NCI-H2171 treated with DMSO at 0.1 percent for 48 hours (cell line): ENCODE data around the gene SBSN.

Experiments used
- DNase-seq: peaks from one replicate; lab custom pipeline; 2025; lab: John Stamatoyannopoulos, UW

Gene SBSN

DNA sequence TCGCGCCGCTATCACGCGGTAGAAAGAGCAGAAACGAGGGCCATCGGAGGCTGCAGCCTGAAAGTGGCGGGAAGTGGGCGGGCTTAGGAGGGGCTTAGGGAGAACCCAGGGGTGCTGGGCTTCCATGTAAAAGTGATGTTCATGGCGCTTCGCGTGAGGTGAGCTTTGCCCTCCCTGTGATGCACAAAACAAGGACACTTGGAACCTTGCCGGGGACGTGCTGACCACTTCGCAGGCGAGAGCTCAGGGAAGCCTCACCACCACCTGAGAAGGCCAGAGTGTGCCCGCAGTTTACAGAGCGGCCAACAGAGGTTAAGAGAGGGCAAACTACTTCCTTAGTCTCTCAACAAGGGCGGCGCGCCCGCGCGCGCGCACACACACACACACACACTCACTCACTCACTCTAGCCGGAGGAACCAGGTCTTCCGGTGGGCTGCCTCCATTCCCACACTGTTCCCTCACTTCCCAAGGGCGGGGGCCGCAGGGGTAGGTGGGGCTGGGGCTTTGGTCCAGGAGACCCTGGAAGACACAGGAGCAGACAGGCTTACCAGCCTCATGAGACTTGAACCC is 5.8 kb upstream of the SBSN start:
- DNase-seq = no peak

DNA sequence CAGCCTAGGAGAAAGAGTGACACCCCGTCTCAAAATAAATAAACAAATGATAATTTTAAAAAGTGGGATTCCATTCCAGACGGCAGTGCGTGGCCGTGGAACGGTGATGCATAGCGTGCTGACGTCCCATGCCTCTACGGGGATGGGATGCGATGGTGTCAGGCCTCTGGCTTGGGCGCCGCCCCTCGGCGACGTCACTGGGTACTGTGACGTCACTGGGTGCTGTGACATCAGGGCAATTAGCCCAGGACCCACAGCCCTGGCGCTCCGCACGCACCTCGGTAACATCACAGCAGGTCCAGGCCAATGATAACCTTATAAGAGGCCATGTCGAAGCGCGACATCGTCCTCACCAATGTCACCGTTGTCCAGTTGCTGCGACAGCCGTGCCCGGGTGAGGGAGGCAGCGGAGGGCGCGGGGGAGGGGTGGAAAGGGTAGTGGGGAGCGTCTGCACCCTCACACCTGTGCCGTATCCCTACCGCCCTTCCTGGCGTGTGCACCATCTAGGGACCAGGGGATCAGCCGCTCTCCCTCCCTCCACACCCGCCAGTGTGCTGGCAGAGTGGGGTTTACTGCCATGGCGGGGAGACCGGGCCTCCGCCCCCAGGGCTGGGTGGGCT is 5.2 kb upstream of the SBSN start, which contains the start of gene GAPDHS:
Gene GAPDHS (plus strand): TSS at position 256 of the 621 bp plus-strand sequence. CDS start 72 bp downstream, at position 328.
- no peak for DNase-seq

DNA sequence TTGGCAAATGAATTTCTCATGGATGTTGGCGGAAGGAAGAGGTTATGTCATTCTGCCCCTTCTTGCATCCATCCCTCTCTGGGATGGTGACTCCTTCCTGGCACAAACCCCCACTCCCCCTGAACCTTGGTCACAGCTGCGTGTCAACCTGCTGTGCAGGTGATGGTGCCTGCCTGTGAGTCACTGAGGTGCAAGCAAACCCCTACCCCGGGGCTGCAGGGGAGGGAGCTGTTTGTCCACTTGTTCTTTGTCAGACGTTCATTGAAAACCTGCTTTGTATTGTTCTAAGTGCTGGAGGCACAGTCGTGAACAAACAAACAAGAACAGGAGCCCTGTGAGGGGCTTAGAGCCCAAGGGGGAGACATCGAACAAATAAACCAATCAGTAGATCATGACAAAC is 3.2 kb upstream of the SBSN start:
- no peak for DNase-seq

DNA sequence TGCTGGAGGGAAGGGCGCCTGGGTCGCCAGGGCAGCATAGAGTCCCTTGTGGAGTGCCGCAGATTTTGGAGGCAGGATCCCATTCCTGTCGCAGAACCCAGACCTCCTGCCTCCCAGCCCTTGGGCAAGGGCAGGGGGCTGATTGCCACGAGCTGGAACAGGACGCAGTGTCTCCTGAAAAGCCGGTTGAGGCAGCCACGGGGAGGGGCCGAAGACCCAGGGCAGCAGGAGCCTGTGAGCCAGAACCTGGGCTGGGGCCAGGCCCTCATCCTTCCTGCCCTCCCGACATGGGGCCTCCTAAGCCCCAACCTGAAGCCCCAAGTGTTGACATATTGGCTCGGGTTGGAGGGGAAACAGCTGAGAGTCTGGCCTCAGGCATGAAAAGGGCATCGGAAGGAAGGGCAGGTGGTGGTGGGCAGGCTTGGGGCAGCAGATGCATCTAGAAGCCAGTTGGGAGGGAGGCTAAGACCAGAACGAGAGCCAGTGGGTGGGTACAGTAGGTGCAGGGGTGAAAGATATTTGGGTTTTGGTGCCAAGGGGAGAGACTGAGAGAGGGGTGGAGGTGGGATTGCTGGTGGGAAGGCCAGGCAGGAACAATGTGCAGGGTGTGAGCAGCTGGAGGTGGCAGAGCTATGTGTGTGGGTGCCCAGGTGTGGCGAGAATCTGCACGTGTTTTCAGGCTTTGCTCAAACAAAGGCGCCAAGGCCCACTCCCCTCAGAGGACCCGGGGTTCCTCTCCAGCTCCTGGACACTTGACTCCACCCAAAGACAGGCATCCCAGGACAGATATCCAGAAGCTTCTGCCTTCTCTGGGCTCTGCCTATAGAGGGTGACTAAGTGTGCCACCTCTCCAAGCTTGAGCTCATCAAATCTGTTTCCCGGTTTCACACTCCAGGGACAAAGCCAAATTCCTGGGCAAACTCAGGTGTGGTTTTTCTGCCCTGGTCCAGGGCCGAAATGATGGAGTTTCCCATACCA is 1.4 kb upstream of the SBSN start:
- no peak for DNase-seq

DNA sequence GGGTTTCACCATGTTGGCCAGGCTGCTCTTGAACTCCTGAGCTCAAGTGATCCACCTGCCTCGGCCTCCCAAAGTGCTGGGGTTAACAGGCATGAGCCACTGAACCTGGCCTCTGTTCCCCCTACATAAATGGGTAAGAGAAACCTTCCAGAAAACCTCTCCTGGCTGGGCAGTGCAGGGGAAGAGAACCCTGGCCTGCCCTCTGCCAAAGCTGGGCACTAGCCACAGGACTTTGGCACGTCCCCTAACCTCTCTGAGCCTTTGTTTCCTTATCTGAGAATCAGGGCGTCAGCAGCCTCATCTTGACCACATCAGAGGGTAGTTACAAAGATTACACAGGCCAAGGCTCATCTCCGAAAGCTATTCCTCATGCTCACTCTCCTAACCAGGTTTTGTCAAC is 2.2 kb downstream of the SBSN start:
- DNase-seq = no peak

DNA sequence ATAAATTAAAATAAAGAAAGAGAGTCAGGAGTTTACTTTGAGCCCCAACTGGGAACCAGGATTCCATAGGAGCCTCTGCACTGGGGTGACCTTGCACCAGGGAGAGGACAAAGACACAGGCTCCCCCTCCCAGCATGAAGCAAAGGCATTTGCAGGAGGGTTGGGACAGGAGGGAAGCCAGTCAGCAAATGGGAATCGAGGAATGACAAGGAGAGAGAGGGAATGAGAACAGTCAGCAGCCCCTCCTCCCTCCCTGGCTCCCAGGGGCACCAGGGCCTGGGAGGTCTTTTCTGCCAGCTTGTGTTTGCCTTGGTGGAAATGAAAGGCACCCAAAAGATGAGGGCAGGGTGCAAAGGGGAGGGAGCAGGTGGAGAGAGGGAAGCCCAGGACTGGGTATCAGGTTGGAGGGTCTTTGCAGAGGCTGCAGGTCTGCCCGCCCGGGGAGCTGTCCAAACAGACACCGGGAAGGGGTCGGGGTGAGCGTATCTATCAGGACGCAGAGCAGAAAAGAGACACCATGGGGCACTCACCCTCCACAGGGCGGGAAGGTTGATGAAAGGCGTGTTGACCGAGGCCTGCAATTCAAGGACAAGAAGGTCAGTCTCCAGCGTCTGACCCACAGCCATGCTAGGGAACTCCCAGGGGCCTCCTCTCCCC is 3.8 kb downstream of the SBSN start:
- DNase-seq = no peak

DNA sequence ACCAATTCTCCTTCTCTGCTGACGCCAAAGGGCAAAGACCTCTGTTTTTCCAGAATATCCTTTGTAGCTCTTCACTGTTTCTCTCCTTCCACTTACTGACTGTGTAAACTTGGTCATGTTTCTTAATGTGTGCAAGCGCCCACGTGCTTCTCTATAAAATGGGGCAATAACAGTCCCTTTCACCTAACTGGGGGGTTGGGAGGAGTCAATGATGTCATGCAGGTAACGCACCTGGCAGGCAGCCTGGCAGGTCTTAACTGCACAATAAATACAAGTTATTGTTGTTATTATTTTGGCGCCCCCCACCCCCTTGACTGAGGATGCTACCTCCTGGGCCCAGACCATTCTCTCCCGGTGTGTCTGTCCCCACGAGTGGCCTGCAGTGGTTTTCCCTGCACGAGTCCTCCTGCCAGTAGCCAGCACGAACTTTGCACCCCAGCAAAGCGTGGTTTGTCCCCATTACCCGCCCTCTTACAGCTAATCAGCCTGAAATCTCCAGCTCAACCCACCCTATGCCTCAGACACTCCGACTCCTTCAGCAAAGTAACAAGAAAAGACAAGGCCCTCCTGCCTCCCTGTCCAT is 5.3 kb downstream of the SBSN start:
- no peak for DNase-seq

DNA sequence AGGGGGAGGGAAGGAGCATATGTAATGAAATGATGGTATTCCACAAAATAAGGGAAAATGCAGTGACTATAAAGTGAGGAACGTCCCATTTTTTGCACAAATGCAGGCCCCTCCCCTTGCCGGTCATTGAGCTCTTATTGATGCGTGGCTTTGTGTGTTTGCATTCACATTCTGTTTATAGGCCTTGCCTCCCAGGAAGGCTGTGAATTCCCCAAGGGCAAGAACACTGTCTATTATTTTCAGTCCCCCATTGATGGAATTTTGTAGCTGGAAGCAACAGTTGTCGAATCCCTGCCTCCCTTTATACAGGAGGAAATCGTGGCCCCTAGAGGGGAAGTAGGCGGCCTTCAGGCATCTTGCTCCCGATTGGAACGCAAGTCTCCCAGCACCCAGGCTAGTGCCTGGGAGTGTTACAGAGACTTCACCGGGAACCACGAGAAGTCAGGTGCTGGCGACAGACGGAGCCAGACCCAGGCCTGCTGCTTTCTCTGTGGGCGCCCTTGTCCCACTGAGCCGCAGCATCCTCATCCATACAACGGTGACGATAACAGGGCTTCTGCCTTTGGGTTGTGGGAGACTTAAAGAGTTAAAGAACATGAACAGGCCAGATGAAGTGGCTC is 6.9 kb downstream of the SBSN start:
- no peak for DNase-seq

DNA sequence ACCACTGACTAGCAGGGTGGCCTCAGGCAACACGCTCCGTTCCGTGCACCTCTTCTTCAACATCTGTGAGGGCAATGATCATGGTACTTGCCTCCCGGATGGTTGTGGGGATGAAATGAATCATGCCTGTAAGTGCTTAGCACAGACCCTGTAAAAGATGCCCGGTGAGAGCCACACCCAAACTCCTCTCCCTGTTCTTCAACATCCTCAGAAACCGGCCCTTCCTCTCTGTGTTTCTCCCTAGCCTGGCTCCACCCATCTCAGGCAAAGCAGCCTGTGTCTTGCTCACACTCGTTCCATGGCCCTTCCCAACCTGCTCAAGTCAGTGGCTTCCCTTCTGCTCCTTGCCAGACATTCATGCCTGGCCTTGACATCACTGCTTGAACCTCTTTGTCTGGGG is 8.8 kb downstream of the SBSN start:
- no peak for DNase-seq

DNA sequence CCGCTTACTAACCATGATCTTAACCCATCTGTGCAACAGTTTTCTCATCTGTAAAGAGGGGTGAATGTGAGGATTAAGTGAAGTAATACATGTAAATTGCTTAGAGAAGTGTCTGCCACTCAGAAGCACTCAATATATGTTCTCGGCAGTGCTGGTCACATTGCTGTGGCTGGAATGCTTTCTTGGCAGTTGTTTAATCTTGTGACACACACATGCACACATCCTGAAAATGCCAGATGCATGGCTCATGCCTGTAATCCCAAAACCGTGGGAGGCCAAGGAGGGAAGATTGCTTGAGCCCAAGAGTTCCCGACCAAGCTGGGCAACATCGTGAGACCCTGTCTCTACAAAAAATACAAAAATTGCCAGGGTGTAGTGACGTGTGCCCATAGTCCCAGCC is 9.8 kb downstream of the SBSN start:
- DNase-seq = no peak

DNA sequence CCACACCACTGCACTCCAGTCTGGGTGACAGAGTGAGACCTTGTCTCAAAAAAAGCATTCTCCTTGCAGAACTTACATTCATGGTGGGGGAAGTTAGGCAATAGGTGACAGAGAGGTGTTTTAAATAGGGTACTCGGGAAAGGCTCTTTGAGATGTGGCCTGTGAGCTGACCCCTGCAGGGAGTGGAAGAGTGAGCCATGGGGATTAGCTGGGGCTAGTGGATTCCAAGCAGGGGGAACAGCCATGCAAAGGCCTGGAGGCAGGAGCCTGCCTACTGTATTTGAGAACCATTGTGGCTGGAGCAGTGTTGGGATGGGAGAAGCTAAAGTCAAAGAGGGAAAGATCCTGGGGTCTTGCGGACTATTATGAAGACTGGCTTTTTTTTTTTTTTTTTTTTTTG is 10.8 kb downstream of the SBSN start:
- DNase-seq = no peak

DNA sequence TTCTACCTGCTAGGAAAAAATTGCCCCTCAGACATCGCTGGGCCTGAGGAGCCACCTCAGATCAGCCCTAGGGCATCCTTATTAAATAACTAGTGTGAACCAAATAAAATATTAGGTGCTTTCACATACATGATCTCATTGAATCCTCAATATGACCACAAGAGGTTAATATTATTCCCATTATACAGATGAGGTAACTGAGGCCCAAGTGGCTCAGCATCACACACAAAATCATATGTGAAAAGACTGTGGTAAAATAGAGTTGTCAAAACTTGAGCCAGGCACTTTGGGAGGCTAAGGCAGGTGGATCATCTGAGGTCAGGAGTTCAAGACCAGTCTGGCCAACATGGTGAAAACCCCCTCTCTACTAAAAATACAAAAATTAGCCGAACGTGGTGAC is 11.8 kb downstream of the SBSN start:
- DNase-seq = no peak

DNA sequence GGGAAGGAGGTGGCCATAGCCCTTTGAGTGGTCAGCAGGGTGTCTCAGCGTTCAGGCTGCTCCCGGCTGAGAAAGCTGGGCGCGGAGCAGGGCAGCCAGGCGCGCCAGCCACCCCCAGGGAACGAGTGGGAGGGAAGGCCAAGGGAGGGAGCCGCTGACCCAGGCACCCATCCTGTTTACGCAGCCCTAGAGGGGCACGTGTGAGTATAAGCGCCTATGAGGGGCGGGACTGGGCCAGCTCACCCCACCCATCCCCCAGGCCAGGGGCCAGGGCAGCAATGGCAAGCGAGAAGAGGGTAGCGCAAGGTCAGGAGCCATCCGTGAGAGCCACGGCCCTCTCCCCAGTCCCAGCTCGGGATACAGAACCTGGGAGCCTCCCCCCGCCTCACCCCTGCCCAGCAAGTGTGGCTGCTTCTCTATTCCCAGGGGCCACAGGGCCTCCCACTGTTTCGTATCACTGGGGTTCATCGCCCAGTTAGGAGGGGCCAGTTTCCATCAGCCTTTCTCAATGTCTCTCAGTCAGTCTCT is 13.8 kb downstream of the SBSN start:
- DNase-seq = no peak

DNA sequence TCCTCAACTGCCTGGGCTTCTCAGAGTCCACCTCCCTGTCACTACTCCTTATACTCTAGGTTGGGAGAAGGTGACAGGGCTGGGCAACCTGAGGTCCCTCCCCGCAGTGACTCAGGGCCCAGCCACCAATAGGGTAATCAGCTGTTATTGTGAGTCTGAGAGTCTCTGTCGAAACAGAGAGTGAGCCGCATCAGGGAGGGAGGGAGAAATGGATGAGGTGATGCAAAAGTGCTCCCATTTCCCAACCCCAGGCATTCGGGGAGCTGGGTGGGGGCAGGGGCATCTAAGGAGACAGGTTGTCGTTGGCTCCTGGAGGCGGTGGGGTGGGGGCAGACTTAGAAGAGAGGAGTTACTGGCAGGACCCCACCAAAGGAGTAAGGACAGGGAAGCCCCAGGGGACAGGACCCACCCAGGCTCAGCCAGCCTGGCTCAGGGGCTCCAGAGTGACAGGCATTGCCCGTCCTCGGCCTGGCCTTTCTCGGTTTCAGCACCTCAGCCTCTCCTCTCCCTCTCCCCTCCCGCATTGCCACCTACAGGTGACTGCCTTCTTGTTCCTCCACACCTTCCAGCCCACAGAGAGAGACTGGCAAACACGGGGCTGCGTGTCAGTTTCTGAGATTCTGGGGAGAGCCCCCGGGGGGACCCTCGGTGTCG is 14.4 kb downstream of the SBSN start, which contains the start of gene DMKN:
Gene DMKN (minus strand): TSS at position 22 of the 654 bp plus-strand sequence. CDS start 174 bp downstream, outside the sequence.
- no peak for DNase-seq

DNA sequence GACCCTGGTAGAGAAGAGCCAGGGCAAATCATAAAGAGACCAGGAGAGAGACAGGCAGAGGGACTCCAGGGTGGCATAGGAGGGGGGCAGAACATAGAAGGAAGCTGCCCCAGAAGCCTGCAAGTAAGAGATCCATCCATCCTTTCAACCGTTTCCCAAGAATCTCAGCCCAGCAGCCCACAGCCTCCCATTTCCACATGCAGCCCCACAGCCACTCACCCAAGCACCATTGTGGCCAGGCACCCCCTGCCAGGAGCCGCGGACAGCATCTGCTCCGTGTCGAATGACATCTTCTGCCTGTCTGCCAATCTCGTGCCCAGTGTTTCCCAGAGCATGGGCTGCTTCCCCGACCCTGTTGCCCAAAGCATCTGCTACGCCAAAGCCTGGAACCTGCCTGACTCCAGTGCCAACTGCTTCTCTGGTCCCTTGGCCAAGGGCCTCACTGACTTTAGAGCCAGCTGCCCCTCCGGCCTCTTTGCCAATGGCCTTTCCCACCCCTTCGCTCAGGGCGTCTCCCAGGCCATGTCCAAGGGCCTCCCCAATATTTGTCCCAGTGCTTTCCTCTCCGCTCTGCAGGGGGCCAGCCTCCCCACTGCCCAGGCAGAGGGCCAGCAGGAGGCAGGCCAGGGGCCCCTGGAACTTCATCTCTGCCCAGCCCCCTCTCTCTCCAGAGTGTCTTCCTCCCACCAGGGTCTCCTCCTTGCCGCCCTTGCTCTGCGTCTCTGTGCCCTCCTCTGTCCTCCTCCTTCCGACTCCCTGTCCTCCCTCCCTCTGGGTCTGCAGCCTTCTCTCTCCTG is 15.1 kb downstream of the SBSN start:
- no peak for DNase-seq

DNA sequence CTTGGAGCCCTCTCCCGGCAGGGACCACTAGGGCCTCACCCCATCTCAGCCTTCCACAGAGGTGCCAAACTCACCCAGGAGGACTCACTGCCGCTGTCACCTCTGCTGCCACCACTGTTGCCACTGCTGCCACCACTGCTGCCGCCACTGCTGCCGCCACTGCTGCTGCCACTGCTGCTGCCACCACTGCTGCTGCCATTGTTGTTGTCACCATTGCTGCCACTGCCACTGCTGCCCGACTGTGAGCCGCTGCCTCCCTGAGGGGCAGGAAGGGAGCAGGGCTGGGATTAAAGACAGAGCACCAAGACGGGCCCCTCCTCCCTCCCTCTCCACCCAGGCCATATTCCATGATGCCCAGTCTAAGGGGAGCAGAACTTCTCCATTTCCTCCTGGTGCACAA is 16.8 kb downstream of the SBSN start:
- no peak for DNase-seq

DNA sequence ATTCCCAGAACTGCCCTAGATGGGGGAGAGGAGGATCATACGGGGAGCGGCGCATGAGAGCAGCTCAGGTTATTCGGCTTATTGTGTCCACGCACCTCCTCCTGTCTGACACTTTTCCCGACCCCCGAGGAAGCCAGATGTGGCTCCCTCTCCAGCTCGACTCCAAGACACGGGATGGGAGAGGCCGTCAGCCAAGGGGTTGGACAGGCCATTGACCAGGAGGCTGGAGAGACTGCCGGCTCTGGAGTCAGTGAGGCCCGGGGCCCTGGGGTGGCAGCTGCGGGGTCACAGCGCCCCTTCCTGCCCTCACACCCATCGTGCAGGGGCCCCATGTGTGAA is 17.5 kb downstream of the SBSN start:
- no peak for DNase-seq

DNA sequence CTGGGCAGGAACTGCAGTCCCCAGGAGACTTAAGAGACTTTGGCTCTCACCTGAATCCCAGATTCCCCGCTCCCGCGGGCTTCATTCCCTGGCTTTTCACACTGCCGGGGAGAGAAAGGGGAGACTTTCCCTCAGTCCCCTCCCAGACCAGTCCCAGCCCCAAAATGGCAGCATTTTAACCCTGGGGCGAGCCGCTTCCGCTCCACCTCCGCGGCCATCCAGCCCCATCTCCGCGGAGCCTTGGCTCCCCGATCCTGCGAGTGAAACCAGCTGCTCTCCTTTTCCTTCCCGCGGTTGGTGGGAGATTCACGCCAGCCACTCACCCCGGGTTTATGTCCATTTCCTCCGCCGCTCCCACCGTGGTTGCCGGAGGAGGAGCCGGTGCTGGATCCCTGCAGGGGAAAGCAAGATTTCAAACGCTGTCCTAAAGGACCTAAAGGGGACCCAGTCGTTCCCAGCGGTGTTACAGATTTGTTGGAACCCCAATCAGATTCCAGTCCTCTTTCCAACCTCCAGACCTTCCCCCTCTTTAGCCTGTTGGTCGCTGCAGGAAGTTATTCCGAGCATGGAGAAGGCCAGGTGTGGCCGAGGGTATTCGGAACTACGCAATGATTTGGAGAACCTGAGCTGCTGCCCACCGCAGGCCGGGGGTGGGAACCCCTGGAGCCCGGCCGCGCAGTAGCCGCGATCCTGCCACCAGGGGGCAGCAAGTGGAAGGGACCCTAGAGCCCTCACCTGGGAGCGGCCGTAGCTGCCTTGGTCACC is 18.1 kb downstream of the SBSN start:
- DNase-seq = peak; percentile 20

DNA sequence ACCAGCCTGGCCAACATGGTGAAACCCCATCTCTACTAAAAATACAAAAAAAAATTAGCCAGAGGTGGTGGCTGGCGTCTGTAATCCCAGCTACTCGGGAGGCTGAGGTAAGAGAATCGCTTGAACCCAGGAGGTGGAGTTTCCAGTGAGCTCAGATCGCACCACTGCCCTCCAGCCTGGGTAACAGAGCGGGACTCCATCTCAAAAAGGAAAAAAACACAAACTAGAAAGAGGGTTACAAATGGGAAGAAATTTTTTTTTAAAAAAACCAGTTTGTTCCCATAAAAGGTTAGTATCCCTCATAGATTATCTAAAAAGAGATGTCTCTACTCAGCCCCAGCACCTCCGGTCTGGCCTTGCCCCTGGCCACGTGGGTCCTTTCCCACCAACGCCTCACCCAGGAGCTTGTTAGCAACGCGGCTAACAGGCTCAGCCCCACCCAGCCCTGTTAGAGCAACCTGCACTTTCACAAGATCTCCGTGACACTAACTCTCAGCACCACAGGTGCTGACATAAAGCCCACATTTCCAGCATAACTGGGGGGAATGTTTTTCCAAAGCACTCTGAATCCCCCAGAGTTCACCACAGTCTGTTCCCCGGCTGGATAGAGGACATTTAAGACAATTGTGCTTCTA is 19.0 kb downstream of the SBSN start:
- no peak for DNase-seq
